Activated CD4-positive, alpha-beta T cell treated with anti-CD3 and anti-CD28 coated beads for 36 hours (primary cell): ENCODE measurements around the gene LDAF1. TPM values are rescaled to one million over a fixed set of nuclear protein-coding genes. Genes with fewer than 3 reads are reported as not detected.

ENCODE experiments used
- ATAC-seq: fragments of 200-7000 bp; cut with Tn5 transposase; one replicate; pipeline ENCODE4 v1.10.0; 2021; ENCODE audit warnings: mild to moderate bottlenecking, moderate library complexity
- CTCF ChIA-PET: fragments of 350-600 bp; sonication (Branson Sonifier 250); formaldehyde crosslinking; loops from one replicate; lab custom pipeline; 2021; ENCODE audit warnings: antibody characterized with exemption; lab: Charles Lee
- POLR2A ChIA-PET: fragments of 350-600 bp; sonication (Branson Sonifier 250); formaldehyde crosslinking; loops from one replicate; lab custom pipeline; 2021; ENCODE audit warnings: antibody characterized with exemption, inconsistent platforms; lab: Charles Lee
- DNase-seq: peaks from one replicate; pipeline ENCODE4 v3.0.0-alpha.2; 2020
- H3K27ac Mint-ChIP-seq: one replicate; pipeline ENCODE4 v1.8.0; 2021; ENCODE audit warnings: mixed read lengths
- H3K27me3 Mint-ChIP-seq: one replicate; pipeline ENCODE4 v1.8.0; 2021; ENCODE audit warnings: mixed read lengths
- H3K36me3 Mint-ChIP-seq: one replicate; pipeline ENCODE4 v1.8.0; 2021; ENCODE audit warnings: low read depth, mixed read lengths
- H3K4me1 Mint-ChIP-seq: one replicate; pipeline ENCODE4 v1.8.0; 2021; ENCODE audit warnings: mixed read lengths
- H3K4me3 Mint-ChIP-seq: one replicate; pipeline ENCODE4 v1.8.0; 2021; ENCODE audit warnings: mild to moderate bottlenecking, moderate library complexity, mixed read lengths
- H3K9me3 Mint-ChIP-seq: one replicate; pipeline ENCODE4 v1.8.0; 2021; ENCODE audit warnings: low read depth, mixed read lengths
- intact Hi-C, 2 experiments: fragments of 100-400 bp; cut with DNase I in 1 of 2; cut with micrococcal nuclease in 1 of 2; formaldehyde crosslinking; loops; one replicate each; pipeline versions ENCODE4 v1.14.2 to v1.15.1; 2022 to 2024; cut with DNase I, micrococcal nuclease
- total RNA-seq, 2 experiments: library from RNA; stranded (reverse); gene quantifications; one replicate each; pipeline ENCODE4 v1.2.3, GENCODE V29; 2021

The LDAF1 gene
- total RNA-seq, 2 experiments from 2014 or later, result 7.2 to 11.7 TPM

DNA sequence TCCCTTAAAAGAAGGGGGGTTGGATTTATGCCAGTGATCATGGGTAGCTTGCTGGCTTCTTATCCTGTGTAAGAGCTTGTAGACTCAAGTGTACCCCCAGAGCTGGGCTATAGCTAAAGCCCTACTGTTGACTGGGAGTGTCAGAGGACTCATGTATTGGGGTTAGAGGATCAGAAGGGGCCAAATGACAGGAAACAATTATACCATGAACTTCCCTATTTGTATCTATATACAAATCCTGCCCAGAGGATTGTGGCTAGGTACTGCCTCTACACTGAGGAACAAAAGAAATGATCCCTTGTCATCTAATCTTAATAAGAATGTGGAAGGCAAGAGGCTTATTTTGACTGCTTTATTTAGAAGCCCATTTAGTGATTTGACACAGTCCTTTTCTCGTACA lies 38.6 kb downstream of the LDAF1 start:
- ATAC-seq (no peak), DNase-seq (no peak)
- intact Hi-C loops, result no loop called here
- no peaks in the 10 kb centered on the region for H3K36me3 Mint-ChIP-seq
- H3K4me3 Mint-ChIP-seq, result no peak overlapping the region
- CTCF ChIA-PET, result interaction anchor here (0.9 to 1.0 kb wide), 3 partner anchors 9 to 329 kb away, joined by 3 to 4 read pairs (median 4); no protein-coding TSS in a partner anchor
- peaks cover 7% of the 10 kb centered on the region for H3K27me3 Mint-ChIP-seq
- H3K27ac Mint-ChIP-seq, result no peak overlapping the region
- no peaks in the 10 kb centered on the region for H3K9me3 Mint-ChIP-seq
- POLR2A ChIA-PET, result no interaction called here
- H3K4me1 Mint-ChIP-seq, result peaks cover 9% of the 10 kb centered on the region

DNA sequence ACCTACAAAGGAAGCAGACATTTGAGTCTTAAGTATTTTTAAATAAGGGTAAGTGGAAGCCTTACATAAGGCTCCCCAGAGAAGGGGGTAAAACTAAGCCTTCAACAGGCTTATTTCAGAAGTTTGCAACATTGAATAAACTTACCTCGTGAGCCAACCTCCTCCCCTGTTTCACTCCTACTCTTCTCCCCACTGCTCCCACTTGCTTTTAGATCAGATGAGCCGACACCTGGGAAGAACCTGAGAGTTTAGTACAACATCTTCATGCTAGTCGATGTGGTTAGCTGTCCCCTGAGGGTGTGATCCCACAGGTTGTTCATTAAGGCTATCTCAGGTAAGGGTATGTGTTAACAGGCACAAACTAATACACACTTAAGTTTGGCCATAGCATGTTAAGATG lies 39.1 kb downstream of the LDAF1 start:
- Mint-ChIP-seq H3K4me1 (peaks cover 9% of the 10 kb centered on the region), H3K36me3 (no peaks in the 10 kb centered on the region), H3K9me3 (no peaks in the 10 kb centered on the region), H3K27me3 (peaks cover 7% of the 10 kb centered on the region), H3K27ac (no peak overlapping the region), H3K4me3 (no peak overlapping the region)
- ChIA-PET CTCF (interaction anchor here (0.9 to 1.0 kb wide), 2 partner anchors 9 to 14 kb away, joined by 4 read pairs; no protein-coding TSS in a partner anchor), POLR2A (no interaction called here)
- ATAC-seq, result no peak
- DNase-seq, result no peak
- intact Hi-C loops, result no loop called here

DNA sequence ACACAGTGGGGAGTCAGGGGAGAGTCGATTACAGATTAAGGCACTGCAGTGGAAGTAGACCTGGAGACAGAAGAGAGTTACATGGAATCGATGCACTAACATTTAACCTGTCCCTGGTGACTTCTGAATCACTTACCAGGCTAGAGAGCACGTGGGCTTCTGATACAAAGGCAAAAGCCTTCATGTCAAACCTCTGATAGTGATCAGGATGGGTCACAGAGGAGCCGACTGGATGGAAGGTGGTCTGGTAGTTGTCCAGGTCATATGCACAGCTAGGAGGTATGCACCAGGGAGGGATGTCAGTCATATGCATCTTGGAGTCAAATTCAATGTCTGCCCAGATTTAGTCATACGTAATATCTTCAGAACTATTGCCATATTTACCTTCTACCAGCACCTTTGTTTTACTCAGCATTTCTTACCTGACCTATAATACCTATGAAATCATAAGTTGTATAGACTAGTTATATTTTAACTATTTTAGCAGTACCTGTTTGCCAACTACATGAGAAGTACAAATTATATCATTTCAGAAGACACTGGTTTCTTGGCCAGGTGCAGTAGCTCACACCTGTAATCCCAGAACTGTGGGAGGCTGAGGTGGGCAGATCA lies 41.2 kb downstream of the LDAF1 start:
- intact Hi-C loops, result loop anchor here in 1 of 2 experiments (10.0 kb wide), 1 partner anchor 65 kb away; no protein-coding TSS in a partner anchor
- no peaks in the 10 kb centered on the region for H3K36me3 Mint-ChIP-seq
- H3K4me1 Mint-ChIP-seq, result peaks cover 4% of the 10 kb centered on the region
- ATAC-seq, result no peak
- H3K27ac Mint-ChIP-seq, result no peak overlapping the region
- peaks cover 9% of the 10 kb centered on the region for H3K27me3 Mint-ChIP-seq
- H3K4me3 Mint-ChIP-seq, result no peak overlapping the region
- ChIA-PET CTCF (interaction anchor here (1.1 to 1.2 kb wide), 2 partner anchors 10 to 11 kb away, joined by 3 to 8 read pairs; no protein-coding TSS in a partner anchor), POLR2A (no interaction called here)
- H3K9me3 Mint-ChIP-seq, result no peaks in the 10 kb centered on the region
- DNase-seq, result no peak

DNA sequence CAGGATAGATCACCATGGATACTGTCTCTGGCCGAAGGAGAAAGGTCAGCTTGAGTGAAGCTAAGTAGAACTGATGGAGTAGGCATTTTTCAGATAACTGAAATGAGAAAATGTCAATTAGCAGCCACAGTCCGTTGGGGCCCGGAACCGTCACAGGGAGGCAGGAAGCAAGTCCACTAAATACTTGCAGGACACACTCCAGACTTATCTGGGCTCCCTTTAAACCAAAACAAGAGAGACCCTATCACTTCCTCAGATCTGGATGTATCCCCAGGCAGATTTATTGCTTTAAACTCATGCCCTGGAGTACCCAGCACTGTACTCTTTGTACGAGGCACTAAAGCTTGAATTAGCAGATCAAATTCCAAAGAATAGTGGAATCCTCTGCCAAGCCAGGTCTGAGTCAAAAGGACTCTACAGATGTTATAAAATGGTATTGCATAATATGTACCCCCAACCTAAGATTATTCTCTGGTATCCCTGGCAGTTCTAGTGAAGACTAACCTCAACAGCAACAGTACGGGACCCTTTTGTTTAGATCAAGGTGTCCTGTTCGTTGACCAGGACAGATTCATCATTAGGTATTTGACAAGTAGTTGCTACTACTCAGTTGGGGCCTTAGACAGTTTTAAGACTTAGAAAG lies 44.8 kb downstream of the LDAF1 start:
- POLR2A ChIA-PET, result no interaction called here
- Mint-ChIP-seq H3K27ac (no peak overlapping the region), H3K4me1 (no peaks in the 10 kb centered on the region), H3K9me3 (no peaks in the 10 kb centered on the region), H3K27me3 (peaks cover 10% of the 10 kb centered on the region), H3K4me3 (no peak overlapping the region), H3K36me3 (no peaks in the 10 kb centered on the region)
- DNase-seq (no peak), ATAC-seq (no peak)
- intact Hi-C loops, result loop anchor here in 1 of 2 experiments (10.0 kb wide), 1 partner anchor 62 kb away; no protein-coding TSS in a partner anchor
- CTCF ChIA-PET, result interaction anchor here (0.9 to 1.1 kb wide), 2 partner anchors 13 to 24 kb away, joined by 3 to 4 read pairs; no protein-coding TSS in a partner anchor

DNA sequence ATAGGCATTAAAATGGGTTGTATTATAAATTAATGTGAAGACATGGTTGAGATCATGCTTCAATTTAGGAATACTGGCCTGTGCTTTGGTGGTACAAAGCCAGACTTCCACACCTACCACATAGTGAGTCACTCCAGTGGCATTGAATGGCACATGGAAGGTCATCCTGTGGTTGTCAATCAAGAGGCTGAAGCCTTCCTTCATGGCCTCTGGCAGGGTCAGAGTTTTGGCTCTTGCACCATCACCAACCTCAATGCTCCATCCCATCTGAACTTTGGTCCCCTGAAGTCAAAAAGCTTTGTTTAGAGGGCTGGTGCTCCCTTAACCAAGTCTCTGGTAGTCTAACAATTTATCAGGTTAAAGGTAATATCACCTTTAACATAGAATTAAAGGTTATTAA lies 46.8 kb downstream of the LDAF1 start:
- no peak overlapping the region for H3K4me3 Mint-ChIP-seq
- ChIA-PET CTCF (no interaction called here), POLR2A (no interaction called here)
- DNase-seq, result no peak
- no peak overlapping the region for H3K27ac Mint-ChIP-seq
- intact Hi-C loops, result loop anchor here in 1 of 2 experiments (10.0 kb wide), 1 partner anchor 59 kb away; no protein-coding TSS in a partner anchor
- H3K4me1 Mint-ChIP-seq, result no peaks in the 10 kb centered on the region
- ATAC-seq, result no peak
- H3K27me3 Mint-ChIP-seq, result peaks cover 8% of the 10 kb centered on the region
- H3K9me3 Mint-ChIP-seq, result no peaks in the 10 kb centered on the region
- no peaks in the 10 kb centered on the region for H3K36me3 Mint-ChIP-seq

DNA sequence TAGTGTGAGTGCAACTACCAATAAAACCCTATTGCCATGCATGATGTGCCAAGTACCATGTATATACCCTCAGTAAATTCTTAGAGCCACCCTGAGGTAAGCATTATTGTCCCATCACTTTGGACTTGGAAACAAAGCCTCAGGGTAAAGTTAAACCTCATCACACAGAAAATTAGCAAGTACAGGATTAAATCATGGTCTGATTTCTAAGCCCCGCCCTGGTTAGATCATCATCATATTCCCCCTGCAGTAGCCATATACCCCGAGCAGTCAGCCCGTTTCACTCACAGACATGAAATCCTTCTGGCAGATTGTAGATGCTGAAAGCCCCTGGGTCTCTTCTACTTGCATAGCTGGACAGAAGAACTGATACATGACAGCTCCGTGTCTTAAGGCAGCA lies 48.1 kb downstream of the LDAF1 start:
- no peak overlapping the region for H3K27ac Mint-ChIP-seq
- no peaks in the 10 kb centered on the region for H3K4me1 Mint-ChIP-seq
- CTCF ChIA-PET, result no interaction called here
- no peak overlapping the region for H3K4me3 Mint-ChIP-seq
- H3K27me3 Mint-ChIP-seq, result peaks cover 12% of the 10 kb centered on the region
- ATAC-seq (no peak), DNase-seq (no peak)
- no peaks in the 10 kb centered on the region for H3K36me3 Mint-ChIP-seq
- intact Hi-C loops, result loop anchor here in 1 of 2 experiments (10.0 kb wide), 1 partner anchor 58 kb away; no protein-coding TSS in a partner anchor
- POLR2A ChIA-PET, result interaction anchor here (0.6 kb wide), 1 partner anchor 10 kb away, joined by 5 read pairs; no protein-coding TSS in a partner anchor
- H3K9me3 Mint-ChIP-seq, result no peaks in the 10 kb centered on the region

DNA sequence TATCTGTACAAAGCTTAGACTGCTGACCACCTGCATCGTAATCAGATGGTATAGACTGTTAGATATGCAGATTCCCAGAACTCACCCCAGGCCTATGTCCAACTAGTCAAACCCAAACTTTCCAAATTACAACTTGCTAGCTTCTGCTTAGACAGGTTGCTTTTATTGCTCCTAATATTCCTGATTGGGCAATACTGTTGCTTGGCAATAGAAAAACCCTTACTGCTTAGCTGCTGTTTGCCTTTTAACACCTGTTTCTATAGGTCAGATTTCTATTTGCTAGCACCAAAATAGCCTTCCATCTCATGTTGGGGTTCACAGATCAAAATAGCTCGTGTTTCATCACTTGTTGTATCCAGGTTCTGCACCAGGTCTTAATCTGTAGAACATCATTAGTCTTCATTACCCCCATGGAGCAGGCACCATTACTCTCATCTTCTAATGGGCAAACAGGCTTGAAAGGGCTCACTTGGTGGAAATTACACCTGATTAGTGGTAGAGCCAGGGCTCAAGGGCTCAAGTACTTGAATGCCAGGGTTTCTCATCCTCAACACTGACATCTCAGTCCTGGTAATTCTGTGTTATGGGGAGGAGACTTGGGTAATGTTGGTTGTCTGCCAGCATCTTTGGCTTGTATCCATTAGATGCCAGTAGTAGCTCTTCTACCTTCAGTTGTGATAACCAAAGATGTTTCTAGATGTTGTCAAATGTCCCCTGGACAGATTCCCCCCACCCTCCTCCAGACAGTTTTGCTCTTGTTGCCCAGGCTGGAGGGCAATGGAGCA lies 50.2 kb downstream of the LDAF1 start:
- H3K4me3 Mint-ChIP-seq, result no peak overlapping the region
- intact Hi-C loops, result loop anchor here in 1 of 2 experiments (10.0 kb wide), 1 partner anchor 56 kb away; no protein-coding TSS in a partner anchor
- peaks cover 14% of the 10 kb centered on the region for H3K27me3 Mint-ChIP-seq
- no peak for ATAC-seq
- no peak for DNase-seq
- ChIA-PET CTCF (no interaction called here), POLR2A (no interaction called here)
- H3K9me3 Mint-ChIP-seq, result no peaks in the 10 kb centered on the region
- H3K27ac Mint-ChIP-seq, result no peak overlapping the region
- no peaks in the 10 kb centered on the region for H3K36me3 Mint-ChIP-seq
- H3K4me1 Mint-ChIP-seq, result no peaks in the 10 kb centered on the region

DNA sequence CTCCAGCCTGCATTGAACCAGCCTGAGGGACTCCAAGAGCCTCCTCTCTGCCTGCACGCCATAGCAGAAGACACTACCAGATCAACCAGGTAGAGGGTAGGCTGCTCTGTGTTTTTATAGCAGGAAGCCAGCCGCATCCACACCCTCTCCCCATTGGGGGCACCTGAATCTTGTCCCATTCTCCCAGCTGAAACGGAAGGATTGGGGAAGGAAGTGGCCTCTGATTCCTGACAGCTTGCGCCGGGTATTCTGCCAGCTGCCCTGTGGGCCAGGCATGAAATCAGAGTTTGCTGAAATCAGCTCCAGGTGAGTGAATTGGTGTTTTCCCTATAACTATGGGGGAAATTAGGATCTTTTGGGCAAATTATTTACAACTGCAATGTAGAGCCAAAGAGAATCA lies 53.0 kb downstream of the LDAF1 start, which contains the start of gene ZP2:
Gene ZP2 (minus strand): TSS at position 89 of the 400 bp plus-strand sequence. CDS start 27 bp downstream, at position 62.
- ChIA-PET CTCF (no interaction called here), POLR2A (no interaction called here)
- H3K4me3 Mint-ChIP-seq, result no peak within 1 kb of the TSS
- intact Hi-C loops, result no loop called here
- no peaks in the 10 kb centered on the region for H3K4me1 Mint-ChIP-seq
- H3K36me3 Mint-ChIP-seq, result no peaks in the 10 kb centered on the region
- H3K9me3 Mint-ChIP-seq, result no peaks in the 10 kb centered on the region
- no peak for ATAC-seq
- H3K27ac Mint-ChIP-seq, result no peak within 1 kb of the TSS
- no peak for DNase-seq
- peaks cover 14% of the 10 kb centered on the region for H3K27me3 Mint-ChIP-seq

DNA sequence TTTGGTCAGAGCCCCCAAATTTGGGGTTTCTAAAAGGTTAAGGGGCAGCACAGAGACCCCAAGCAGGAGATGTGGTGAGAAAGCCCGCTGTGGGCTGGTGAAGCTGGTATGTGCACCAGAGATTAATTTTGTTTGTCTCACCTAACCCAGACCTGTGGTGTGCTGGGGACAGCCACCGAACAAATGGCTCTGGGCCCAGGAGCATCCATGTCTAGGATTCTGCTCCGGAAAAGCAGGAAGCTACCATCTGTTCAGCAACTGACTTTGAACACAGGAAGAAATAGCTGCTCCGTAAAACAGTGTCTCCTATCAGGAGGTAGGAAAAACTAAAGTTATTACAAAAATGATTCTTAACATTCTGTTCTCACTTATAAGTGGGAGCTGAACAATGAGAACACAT lies 55.6 kb downstream of the LDAF1 start:
- no peak overlapping the region for H3K4me3 Mint-ChIP-seq
- DNase-seq (no peak), ATAC-seq (no peak)
- intact Hi-C loops, result no loop called here
- no peaks in the 10 kb centered on the region for H3K36me3 Mint-ChIP-seq
- ChIA-PET POLR2A (no interaction called here), CTCF (interaction anchor here (0.6 kb wide), 1 partner anchor 1416 kb away, joined by 4 read pairs; no protein-coding TSS in a partner anchor)
- no peak overlapping the region for H3K27ac Mint-ChIP-seq
- H3K9me3 Mint-ChIP-seq, result no peaks in the 10 kb centered on the region
- H3K27me3 Mint-ChIP-seq, result peaks cover 17% of the 10 kb centered on the region
- H3K4me1 Mint-ChIP-seq, result no peaks in the 10 kb centered on the region

DNA sequence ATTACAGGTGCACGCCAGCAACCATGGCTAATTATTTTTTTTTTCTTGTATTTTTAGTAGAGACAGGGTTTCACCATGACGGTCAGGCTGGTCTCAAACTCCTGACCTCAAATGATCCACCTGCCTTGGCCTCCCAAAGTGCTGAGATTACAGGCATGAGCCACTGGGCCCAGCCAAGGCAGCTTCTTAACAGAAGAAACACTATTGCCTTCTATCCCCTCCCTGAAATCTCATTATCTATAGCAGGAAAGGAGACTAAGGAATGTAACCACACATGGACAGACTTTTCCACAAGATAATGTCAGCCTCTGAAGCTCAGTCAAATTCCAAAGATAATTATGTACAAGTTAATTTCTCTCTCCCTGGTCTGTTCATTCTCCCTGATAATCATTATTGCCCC lies 58.6 kb downstream of the LDAF1 start:
- intact Hi-C loops, result no loop called here
- Mint-ChIP-seq H3K27me3 (peaks cover 16% of the 10 kb centered on the region), H3K9me3 (no peaks in the 10 kb centered on the region), H3K4me3 (no peak overlapping the region), H3K36me3 (no peaks in the 10 kb centered on the region), H3K4me1 (no peaks in the 10 kb centered on the region), H3K27ac (no peak overlapping the region)
- no peak for ATAC-seq
- ChIA-PET POLR2A (interaction anchor here (0.7 kb wide), 1 partner anchor 11 kb away, joined by 5 read pairs; no protein-coding TSS in a partner anchor), CTCF (no interaction called here)
- no peak for DNase-seq

DNA sequence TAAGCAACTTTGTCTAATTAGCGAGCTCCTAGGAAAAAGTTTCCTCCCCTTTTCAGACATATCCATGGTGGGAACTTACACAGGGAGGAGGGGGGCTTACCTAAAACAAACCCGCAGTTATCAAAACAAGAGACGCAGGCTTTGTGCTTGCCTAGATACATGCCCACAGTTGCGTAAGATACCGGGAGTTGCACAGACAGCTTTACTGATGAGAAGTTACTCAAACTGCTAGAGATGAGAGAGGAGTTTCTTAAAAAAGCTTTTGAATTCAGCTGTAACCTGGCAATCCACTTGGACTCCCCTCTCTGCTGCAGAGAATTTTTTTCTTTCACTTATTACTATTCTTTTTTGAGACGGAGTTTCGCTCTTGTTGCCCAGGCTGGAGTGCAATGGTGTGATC lies 59.7 kb downstream of the LDAF1 start:
- no peak for DNase-seq
- Mint-ChIP-seq H3K27ac (no peak overlapping the region), H3K27me3 (peaks cover 20% of the 10 kb centered on the region), H3K9me3 (no peaks in the 10 kb centered on the region), H3K36me3 (no peaks in the 10 kb centered on the region), H3K4me1 (no peaks in the 10 kb centered on the region), H3K4me3 (no peak overlapping the region)
- ATAC-seq, result no peak
- intact Hi-C loops, result no loop called here
- ChIA-PET POLR2A (no interaction called here), CTCF (no interaction called here)
